ENCODE results near the gene CUEDC1.

DNA sequence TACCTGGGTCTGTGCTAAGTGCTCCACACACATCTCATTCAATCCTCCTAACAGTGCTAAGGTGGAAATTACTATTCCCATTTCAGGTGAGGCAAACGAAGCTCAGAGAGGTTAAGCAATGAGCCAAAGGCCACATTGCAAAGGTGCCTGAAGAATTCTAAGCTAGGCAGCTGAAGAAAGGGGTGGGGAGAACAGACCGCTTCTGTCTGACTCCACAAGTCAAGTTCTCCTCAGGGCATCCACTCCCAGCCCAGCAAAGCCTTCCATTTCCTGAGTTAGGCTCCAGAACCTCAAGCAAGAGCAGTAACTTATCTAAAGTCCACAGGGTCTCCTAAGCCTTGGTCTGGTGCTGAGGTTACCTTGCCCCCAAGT is 78.4 kb downstream of the CUEDC1 start:
- TF ChIP-seq POLR2A (IDR thresholded peaks at IDR 0.05; ENCODE audit: low read length) = no peak
- no peak for TF ChIP-seq GATA1 (IDR thresholded peaks at IDR 0.05; ENCODE audit: low read depth, low read length)
